ENCODE measurements around the gene GEMIN7. TPM values are rescaled to one million over a fixed set of nuclear protein-coding genes. Genes with fewer than 3 reads are reported as not detected.

GEMIN7 gene
- total and polyA plus RNA-seq, 2 of the 13 experiments (the other 11 are each of a cell fraction or from before 2014, with no cell fraction given): 24.1 to 30.6 TPM

DNA sequence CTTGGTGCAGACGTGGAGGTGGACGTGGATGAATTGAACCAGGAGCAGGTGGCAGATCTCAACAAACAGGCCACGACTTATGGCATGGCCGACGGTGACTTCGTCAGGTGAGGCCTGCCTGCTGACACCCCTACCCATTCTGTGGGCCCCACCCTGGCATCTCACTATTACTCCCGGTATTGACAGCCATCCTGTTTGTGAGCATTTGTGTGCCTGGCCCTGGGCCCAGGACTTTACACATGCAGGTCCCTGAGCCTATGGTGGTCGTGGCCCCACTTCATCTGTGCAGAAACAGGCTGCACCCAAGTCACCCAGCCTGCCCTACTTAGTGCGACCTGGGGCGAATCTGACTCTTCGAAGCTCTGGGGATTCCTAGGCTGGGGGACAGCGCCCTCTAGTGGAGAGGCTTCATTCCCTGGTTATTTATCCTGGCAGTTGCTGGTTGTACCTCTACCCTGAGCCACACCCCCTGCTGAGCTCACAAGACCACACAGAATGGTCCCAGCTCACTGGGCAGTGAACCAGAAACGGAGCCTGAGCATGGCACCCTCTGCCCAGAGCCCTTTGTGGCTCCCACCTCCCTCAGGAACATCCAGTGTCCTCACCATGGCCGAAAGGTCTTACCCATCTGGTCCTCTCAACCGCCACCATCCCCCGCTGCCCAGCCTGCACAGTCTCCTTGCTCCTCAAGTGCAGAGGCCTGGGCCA lies 19.6 kb upstream of the GEMIN7 start (continued):
- peak; percentile 30; the same call in 1 of the 2 replicates for TF ChIP-seq PHF8 (CRISPR knock-in tag; IDR thresholded peaks at IDR 0.05)
- no peak for TF ChIP-seq ZNF556 (CRISPR knock-in tag; IDR thresholded peaks at IDR 0.05; ENCODE audit: borderline replicate concordance)
- TF ChIP-seq MXD1 (CRISPR knock-in tag; IDR thresholded peaks at IDR 0.05): no peak
- no peak for TF ChIP-seq ZNF333 (CRISPR knock-in tag; IDR thresholded peaks at IDR 0.05; ENCODE audit: borderline replicate concordance)
- TF ChIP-seq RAD21 (CRISPR knock-in tag; IDR thresholded peaks at IDR 0.05): peak; percentile 95
- TF ChIP-seq ZNF605 (CRISPR knock-in tag; IDR thresholded peaks at IDR 0.05): no peak
- TF ChIP-seq ZNF709 (CRISPR knock-in tag; IDR thresholded peaks at IDR 0.05): no peak
- 0 out of 2 replicates have a peak, but pooled peaks have one; percentile 35 for TF ChIP-seq ZNF589 (CRISPR knock-in tag; conservative IDR thresholded peaks at IDR 0.05)
- TF ChIP-seq, protein P1, sequence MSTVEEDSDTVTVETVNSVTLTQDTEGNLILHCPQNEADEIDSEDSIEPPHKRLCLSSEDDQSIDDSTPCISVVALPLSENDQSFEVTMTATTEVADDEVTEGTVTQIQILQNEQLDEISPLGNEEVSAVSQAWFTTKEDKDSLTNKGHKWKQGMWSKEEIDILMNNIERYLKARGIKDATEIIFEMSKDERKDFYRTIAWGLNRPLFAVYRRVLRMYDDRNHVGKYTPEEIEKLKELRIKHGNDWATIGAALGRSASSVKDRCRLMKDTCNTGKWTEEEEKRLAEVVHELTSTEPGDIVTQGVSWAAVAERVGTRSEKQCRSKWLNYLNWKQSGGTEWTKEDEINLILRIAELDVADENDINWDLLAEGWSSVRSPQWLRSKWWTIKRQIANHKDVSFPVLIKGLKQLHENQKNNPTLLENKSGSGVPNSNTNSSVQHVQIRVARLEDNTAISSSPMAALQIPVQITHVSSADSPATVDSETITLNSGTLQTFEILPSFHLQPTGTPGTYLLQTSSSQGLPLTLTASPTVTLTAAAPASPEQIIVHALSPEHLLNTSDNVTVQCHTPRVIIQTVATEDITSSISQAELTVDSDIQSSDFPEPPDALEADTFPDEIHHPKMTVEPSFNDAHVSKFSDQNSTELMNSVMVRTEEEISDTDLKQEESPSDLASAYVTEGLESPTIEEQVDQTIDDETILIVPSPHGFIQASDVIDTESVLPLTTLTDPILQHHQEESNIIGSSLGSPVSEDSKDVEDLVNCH (CRISPR knock-in tag; IDR thresholded peaks at IDR 0.05): no peak
- TF ChIP-seq ZBTB20 (CRISPR knock-in tag; IDR thresholded peaks at IDR 0.05; ENCODE audit: borderline replicate concordance, low read depth): no peak
- TF ChIP-seq PAWR (CRISPR knock-in tag; IDR thresholded peaks at IDR 0.05; ENCODE audit: borderline replicate concordance): no peak
- TF ChIP-seq AGO2 (optimal IDR thresholded peaks at IDR 0.05; ENCODE audit: low read depth, low read length): peak; percentile 35
- TF ChIP-seq, protein P2, sequence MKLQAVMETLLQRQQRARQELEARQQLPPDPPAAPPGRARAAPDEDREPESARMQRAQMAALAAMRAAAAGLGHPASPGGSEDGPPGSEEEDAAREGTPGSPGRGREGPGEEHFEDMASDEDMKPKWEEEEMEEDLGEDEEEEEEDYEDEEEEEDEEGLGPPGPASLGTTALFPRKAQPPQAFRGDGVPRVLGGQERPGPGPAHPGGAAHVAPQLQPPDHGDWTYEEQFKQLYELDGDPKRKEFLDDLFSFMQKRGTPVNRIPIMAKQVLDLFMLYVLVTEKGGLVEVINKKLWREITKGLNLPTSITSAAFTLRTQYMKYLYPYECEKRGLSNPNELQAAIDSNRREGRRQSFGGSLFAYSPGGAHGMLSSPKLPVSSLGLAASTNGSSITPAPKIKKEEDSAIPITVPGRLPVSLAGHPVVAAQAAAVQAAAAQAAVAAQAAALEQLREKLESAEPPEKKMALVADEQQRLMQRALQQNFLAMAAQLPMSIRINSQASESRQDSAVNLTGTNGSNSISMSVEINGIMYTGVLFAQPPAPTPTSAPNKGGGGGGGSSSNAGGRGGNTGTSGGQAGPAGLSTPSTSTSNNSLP (IDR thresholded peaks at IDR 0.05; ENCODE audit: low read depth, low read length): no peak
- TF ChIP-seq NFE2L2 (IDR thresholded peaks at IDR 0.05; ENCODE audit: low read length): no peak
- no peak for TF ChIP-seq THAP7 (CRISPR knock-in tag; IDR thresholded peaks at IDR 0.05)
- TF ChIP-seq TOE1 (CRISPR knock-in tag; IDR thresholded peaks at IDR 0.05): no peak
- TF ChIP-seq, protein P3, sequence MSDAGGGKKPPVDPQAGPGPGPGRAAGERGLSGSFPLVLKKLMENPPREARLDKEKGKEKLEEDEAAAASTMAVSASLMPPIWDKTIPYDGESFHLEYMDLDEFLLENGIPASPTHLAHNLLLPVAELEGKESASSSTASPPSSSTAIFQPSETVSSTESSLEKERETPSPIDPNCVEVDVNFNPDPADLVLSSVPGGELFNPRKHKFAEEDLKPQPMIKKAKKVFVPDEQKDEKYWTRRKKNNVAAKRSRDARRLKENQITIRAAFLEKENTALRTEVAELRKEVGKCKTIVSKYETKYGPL (CRISPR knock-in tag; IDR thresholded peaks at IDR 0.05): no peak
- TF ChIP-seq FLYWCH1 (CRISPR knock-in tag; IDR thresholded peaks at IDR 0.05): no peak
- no peak for TF ChIP-seq LCORL (IDR thresholded peaks at IDR 0.05)
- TF ChIP-seq LCORL (CRISPR knock-in tag; IDR thresholded peaks at IDR 0.05): no peak
- no peak for TF ChIP-seq SRY (CRISPR knock-in tag; IDR thresholded peaks at IDR 0.05)
- TF ChIP-seq ZNF557 (CRISPR knock-in tag; IDR thresholded peaks at IDR 0.05): no peak
- 0 out of 2 replicates have a peak, but pooled peaks have one; percentile 9 for TF ChIP-seq TCF7 (IDR thresholded peaks at IDR 0.05; ENCODE audit: low read depth)
- no peak for TF ChIP-seq ZNF777 (CRISPR knock-in tag; IDR thresholded peaks at IDR 0.05)
